Measurements from ENCODE around the gene GANC. TPM values are rescaled to one million over a fixed set of nuclear protein-coding genes. Genes with fewer than 3 reads are reported as not detected.

Gene GANC
- total and polyA plus RNA-seq, 9 of the 15 experiments (the other 6 are each of a cell fraction or from before 2014, with no cell fraction given): 10.9 to 19.0 (median 14.5) TPM

DNA sequence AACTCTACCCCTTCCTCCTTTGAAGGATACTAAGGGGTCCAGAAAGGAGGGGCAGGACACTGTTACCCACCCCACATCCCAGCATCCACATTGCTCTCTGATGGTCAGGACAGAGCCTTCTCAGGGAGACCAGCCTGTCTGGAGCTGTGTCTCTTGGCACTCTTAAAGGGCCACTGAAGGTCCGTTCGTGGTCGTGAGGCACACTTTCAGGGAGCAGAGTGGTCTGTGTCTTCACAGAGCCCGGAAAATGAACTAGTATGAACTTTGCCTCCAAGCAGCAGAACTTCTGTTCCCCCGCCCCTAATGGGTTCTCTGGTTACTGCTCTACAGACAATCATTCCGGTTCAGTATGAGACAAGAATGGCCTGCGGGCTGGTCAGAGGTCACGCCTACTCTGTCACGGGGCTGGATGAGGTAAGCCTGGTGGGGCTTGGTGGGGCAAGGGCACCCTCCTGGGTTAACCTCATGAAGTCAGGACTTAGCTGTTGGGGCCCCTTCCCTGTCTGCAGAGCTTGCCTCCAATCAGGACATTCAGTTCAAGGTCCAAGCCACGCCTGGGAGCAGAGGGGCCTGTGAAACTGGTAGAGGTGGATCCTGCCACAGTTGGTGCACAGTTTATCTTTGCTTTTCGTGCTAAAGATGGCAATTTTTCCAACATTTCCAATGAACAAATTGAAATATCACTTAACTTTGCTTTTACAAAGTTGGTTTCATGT lies 119.5 kb downstream of the GANC start (continued):
- TF ChIP-seq HDAC1 (IDR thresholded peaks at IDR 0.05): no peak

DNA sequence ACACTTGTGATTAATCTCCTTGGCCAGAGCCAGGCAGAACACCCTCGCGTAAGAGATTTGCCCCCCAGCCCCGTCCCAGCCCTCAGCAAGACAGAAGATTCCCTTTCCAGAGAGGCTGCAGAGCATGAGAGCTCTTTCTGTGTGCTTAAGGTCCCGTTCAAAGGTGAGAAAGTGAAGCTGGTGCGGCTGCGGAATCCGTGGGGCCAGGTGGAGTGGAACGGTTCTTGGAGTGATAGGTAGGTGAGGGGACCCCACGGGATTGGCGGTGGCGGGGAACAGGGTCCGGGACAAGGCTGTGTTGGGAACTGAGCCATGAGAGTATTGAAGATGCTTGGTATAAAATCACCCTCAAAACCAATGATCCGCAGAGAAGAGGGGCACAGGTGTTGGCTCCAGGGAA lies 121.1 kb downstream of the GANC start:
- in situ Hi-C loops (cut with MboI): no loop called here

More for the DNA sequence above, 121.1 kb downstream of the GANC start:
- Histone ChIP-seq H2AFZ (ENCODE audit: low read depth, low read length) (no peak overlapping the region), H3K9me3 (replicated peaks; ENCODE audit: control insufficient read depth, insufficient read depth, low read depth, low read length) (no peaks in the 10 kb centered on the region), H3K4me3 (no peak overlapping the region), H3K9me1 (ENCODE audit: control insufficient read depth, insufficient read depth, low read length) (no peaks in the 10 kb centered on the region), H3K9ac (ENCODE audit: insufficient read depth in 1 of 2, low read depth in 2 of 2, low read length in 2 of 2) (no peak overlapping the region), H3K79me2 (ENCODE audit: control insufficient read depth, insufficient read depth, low read length) (no peaks in the 10 kb centered on the region), H3K27me3 (ENCODE audit: control insufficient read depth in 2 of 2, insufficient read depth in 2 of 2, low read length in 2 of 2) (peaks cover 1 to 17% of the 10 kb centered on the region in 2 experiments; a peak in 3 of 5 replicates), H3K4me2 (ENCODE audit: insufficient read depth, low read length) (no peak overlapping the region), H3K27ac (ENCODE audit: extremely low read depth, low read depth, low read length) (no peak overlapping the region), H3K4me1 (replicated peaks in 1 of 2; ENCODE audit: control insufficient read depth in 2 of 2, insufficient read depth in 2 of 2, low read length in 2 of 2) (peaks cover 3 to 9% of the 10 kb centered on the region in 2 experiments; a peak in 3 of 5 replicates), H4K20me1 (replicated peaks; ENCODE audit: control insufficient read depth, insufficient read depth, low read length) (no peaks in the 10 kb centered on the region), H3K36me3 (ENCODE audit: control insufficient read depth, insufficient read depth, low read length) (no peaks in the 10 kb centered on the region)
- POLR2A ChIA-PET: interaction anchor here (0.6 kb wide), 1 partner anchor 267 kb away, joined by 5 read pairs; no protein-coding TSS in a partner anchor
- intact Hi-C loops (cut with micrococcal nuclease): no loop called here
- no peak for ATAC-seq
- CTCF ChIA-PET (ENCODE audit: low intra/inter-chr PET ratio): no interaction called here
- no peak for FAIRE-seq
- 23% methylated on average over 13 of the region's 13 CpGs for WGBS (ENCODE audit: insufficient coverage, low coverage, missing lambda C conversion rate)
- TF ChIP-seq, protein P1, sequence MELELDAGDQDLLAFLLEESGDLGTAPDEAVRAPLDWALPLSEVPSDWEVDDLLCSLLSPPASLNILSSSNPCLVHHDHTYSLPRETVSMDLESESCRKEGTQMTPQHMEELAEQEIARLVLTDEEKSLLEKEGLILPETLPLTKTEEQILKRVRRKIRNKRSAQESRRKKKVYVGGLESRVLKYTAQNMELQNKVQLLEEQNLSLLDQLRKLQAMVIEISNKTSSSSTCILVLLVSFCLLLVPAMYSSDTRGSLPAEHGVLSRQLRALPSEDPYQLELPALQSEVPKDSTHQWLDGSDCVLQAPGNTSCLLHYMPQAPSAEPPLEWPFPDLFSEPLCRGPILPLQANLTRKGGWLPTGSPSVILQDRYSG (tag; conservative IDR thresholded peaks at IDR 0.05; ENCODE audit: low read depth): no peak
- TF ChIP-seq, protein P2, sequence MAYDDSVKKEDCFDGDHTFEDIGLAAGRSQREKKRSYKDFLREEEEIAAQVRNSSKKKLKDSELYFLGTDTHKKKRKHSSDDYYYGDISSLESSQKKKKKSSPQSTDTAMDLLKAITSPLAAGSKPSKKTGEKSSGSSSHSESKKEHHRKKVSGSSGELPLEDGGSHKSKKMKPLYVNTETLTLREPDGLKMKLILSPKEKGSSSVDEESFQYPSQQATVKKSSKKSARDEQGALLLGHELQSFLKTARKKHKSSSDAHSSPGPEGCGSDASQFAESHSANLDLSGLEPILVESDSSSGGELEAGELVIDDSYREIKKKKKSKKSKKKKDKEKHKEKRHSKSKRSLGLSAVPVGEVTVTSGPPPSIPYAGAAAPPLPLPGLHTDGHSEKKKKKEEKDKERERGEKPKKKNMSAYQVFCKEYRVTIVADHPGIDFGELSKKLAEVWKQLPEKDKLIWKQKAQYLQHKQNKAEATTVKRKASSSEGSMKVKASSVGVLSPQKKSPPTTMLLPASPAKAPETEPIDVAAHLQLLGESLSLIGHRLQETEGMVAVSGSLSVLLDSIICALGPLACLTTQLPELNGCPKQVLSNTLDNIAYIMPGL (CRISPR knock-in tag; IDR thresholded peaks at IDR 0.05): no peak
- TF ChIP-seq ELF1 (tag; IDR thresholded peaks at IDR 0.05) (no peak), SAFB2 (IDR thresholded peaks at IDR 0.05; ENCODE audit: borderline replicate concordance, low read depth, low read length, severe bottlenecking) (no peak), ZKSCAN1 (IDR thresholded peaks at IDR 0.05; ENCODE audit: low read depth, low read length) (no peak), HMG20A (CRISPR knock-in tag; conservative IDR thresholded peaks at IDR 0.05) (no peak), ZNF408 (CRISPR knock-in tag; IDR thresholded peaks at IDR 0.05; ENCODE audit: low read depth) (no peak), KLF10 (CRISPR knock-in tag; IDR thresholded peaks at IDR 0.05) (no peak), ATF7 (IDR thresholded peaks at IDR 0.05) (no peak), SMAD4 (CRISPR knock-in tag; conservative IDR thresholded peaks at IDR 0.05) (no peak), TAL1 (IDR thresholded peaks at IDR 0.05) (no peak)
- TF ChIP-seq, protein P3, sequence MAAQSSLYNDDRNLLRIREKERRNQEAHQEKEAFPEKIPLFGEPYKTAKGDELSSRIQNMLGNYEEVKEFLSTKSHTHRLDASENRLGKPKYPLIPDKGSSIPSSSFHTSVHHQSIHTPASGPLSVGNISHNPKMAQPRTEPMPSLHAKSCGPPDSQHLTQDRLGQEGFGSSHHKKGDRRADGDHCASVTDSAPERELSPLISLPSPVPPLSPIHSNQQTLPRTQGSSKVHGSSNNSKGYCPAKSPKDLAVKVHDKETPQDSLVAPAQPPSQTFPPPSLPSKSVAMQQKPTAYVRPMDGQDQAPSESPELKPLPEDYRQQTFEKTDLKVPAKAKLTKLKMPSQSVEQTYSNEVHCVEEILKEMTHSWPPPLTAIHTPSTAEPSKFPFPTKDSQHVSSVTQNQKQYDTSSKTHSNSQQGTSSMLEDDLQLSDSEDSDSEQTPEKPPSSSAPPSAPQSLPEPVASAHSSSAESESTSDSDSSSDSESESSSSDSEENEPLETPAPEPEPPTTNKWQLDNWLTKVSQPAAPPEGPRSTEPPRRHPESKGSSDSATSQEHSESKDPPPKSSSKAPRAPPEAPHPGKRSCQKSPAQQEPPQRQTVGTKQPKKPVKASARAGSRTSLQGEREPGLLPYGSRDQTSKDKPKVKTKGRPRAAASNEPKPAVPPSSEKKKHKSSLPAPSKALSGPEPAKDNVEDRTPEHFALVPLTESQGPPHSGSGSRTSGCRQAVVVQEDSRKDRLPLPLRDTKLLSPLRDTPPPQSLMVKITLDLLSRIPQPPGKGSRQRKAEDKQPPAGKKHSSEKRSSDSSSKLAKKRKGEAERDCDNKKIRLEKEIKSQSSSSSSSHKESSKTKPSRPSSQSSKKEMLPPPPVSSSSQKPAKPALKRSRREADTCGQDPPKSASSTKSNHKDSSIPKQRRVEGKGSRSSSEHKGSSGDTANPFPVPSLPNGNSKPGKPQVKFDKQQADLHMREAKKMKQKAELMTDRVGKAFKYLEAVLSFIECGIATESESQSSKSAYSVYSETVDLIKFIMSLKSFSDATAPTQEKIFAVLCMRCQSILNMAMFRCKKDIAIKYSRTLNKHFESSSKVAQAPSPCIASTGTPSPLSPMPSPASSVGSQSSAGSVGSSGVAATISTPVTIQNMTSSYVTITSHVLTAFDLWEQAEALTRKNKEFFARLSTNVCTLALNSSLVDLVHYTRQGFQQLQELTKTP (IDR thresholded peaks at IDR 0.05; ENCODE audit: low read depth in 1 of 2, partially characterized antibody in 2 of 2): no peak
- no peak for DNase-seq (ENCODE audit: extremely low read depth in 1 of 4, low spot score in 3 of 4)
- no TSS peak for BruUV-seq (replicated peaks)
